Measurements from ENCODE around the gene MRGPRX3. TPM values are rescaled to one million over a fixed set of nuclear protein-coding genes. Genes with fewer than 3 reads are reported as not detected.

MRGPRX3 gene
- total RNA-seq, 2 experiments from 2014 or later, result not detected

- Mint-ChIP-seq H3K9me3 (no peaks in the 10 kb centered on the region), H3K27me3 (peaks cover 66% of the 10 kb centered on the region), H3K36me3 (ENCODE audit: low read depth) (no peaks in the 10 kb centered on the region), H3K4me3 (no peak overlapping the region), H3K4me1 (ENCODE audit: low read depth) (no peaks in the 10 kb centered on the region), H3K27ac (no peak overlapping the region)
- H3K27ac ChIP-seq (ENCODE audit: low read depth in 1 of 2, low read length in 2 of 2), result no peak overlapping the region
- intact Hi-C loops (cut with DNase I, micrococcal nuclease), result no loop called here
- ChIA-PET CTCF (no interaction called here), POLR2A (no interaction called here)
- DNase-seq (no peak), ATAC-seq (ENCODE audit: poor library complexity) (no peak)
- peaks cover 0 to 4% of the 10 kb centered on the region in 2 experiments for H3K9me3 ChIP-seq (ENCODE audit: control insufficient read depth in 1 of 2, insufficient read depth in 1 of 2, low read length in 2 of 2)
- no peak overlapping the region for H3K4me3 ChIP-seq (ENCODE audit: low read length)
- no peaks in the 10 kb centered on the region for H3K36me3 ChIP-seq (ENCODE audit: insufficient read depth, low read length)
- H3K27me3 ChIP-seq (ENCODE audit: control insufficient read depth in 1 of 2, insufficient read depth in 2 of 2, low read length in 2 of 2), result peaks cover 4 to 8% of the 10 kb centered on the region in 2 experiments
- no peaks in the 10 kb centered on the region for H3K4me1 ChIP-seq (ENCODE audit: insufficient read depth, low read length)
- TF ChIP-seq, protein P1, sequence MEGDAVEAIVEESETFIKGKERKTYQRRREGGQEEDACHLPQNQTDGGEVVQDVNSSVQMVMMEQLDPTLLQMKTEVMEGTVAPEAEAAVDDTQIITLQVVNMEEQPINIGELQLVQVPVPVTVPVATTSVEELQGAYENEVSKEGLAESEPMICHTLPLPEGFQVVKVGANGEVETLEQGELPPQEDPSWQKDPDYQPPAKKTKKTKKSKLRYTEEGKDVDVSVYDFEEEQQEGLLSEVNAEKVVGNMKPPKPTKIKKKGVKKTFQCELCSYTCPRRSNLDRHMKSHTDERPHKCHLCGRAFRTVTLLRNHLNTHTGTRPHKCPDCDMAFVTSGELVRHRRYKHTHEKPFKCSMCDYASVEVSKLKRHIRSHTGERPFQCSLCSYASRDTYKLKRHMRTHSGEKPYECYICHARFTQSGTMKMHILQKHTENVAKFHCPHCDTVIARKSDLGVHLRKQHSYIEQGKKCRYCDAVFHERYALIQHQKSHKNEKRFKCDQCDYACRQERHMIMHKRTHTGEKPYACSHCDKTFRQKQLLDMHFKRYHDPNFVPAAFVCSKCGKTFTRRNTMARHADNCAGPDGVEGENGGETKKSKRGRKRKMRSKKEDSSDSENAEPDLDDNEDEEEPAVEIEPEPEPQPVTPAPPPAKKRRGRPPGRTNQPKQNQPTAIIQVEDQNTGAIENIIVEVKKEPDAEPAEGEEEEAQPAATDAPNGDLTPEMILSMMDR (IDR thresholded peaks at IDR 0.05), result no peak
Observed at GRCh38 chr11:18135308-18135707, 2.9 kb downstream of the MRGPRX3 start.

DNA sequence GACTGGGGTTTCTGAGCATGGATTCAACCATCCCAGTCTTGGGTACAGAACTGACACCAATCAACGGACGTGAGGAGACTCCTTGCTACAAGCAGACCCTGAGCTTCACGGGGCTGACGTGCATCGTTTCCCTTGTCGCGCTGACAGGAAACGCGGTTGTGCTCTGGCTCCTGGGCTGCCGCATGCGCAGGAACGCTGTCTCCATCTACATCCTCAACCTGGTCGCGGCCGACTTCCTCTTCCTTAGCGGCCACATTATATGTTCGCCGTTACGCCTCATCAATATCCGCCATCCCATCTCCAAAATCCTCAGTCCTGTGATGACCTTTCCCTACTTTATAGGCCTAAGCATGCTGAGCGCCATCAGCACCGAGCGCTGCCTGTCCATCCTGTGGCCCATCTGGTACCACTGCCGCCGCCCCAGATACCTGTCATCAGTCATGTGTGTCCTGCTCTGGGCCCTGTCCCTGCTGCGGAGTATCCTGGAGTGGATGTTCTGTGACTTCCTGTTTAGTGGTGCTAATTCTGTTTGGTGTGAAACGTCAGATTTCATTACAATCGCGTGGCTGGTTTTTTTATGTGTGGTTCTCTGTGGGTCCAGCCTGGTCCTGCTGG, 4.9 kb downstream of the MRGPRX3 start:
- peaks cover 63% of the 10 kb centered on the region for H3K27me3 Mint-ChIP-seq

DNA sequence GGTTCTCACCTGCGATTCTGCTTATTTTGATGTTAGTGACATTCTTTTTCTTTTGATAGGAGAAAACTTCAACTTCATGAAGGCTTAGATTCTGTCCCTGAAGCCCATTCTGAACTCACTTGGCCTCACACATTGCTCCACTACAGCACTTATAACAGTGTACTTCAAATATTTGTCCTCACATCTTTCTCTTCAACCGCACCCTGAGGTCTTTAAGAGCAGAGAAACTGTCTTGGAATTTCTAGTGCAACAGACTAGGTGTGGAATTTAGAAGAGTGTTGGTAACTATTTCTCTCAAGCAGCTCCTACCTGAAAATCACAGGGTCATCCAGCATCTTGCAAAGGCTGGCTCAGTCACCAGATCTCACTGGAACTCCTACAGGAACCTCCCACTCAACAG, 7.8 kb downstream of the MRGPRX3 start:
- Histone ChIP-seq H3K27me3 (ENCODE audit: control insufficient read depth in 1 of 2, insufficient read depth in 2 of 2, low read length in 2 of 2) (peaks cover 3 to 8% of the 10 kb centered on the region in 2 experiments), H3K9me3 (ENCODE audit: control insufficient read depth in 1 of 2, insufficient read depth in 1 of 2, low read length in 2 of 2) (peaks cover 0 to 4% of the 10 kb centered on the region in 2 experiments), H3K4me3 (ENCODE audit: low read length) (no peak overlapping the region), H3K36me3 (ENCODE audit: insufficient read depth, low read length) (no peaks in the 10 kb centered on the region), H3K27ac (ENCODE audit: low read depth in 1 of 2, low read length in 2 of 2) (no peak overlapping the region), H3K4me1 (ENCODE audit: insufficient read depth, low read length) (no peaks in the 10 kb centered on the region)
- H3K27ac Mint-ChIP-seq, result no peak overlapping the region
- ChIA-PET CTCF (no interaction called here), POLR2A (no interaction called here)
- TF ChIP-seq, protein P1 (IDR thresholded peaks at IDR 0.05), result no peak
- peaks cover 63% of the 10 kb centered on the region for H3K27me3 Mint-ChIP-seq
- no peaks in the 10 kb centered on the region for H3K36me3 Mint-ChIP-seq (ENCODE audit: low read depth)
- H3K4me3 Mint-ChIP-seq, result no peak overlapping the region
- DNase-seq, result no peak
- ATAC-seq (ENCODE audit: poor library complexity), result no peak
- H3K4me1 Mint-ChIP-seq (ENCODE audit: low read depth), result no peaks in the 10 kb centered on the region
- H3K9me3 Mint-ChIP-seq, result no peaks in the 10 kb centered on the region
- intact Hi-C loops (cut with DNase I, micrococcal nuclease), result no loop called here

More for the DNA sequence above, 4.9 kb downstream of the MRGPRX3 start:
- ChIA-PET POLR2A (no interaction called here), CTCF (no interaction called here)
- H3K4me3 Mint-ChIP-seq, result no peak overlapping the region
- no peak overlapping the region for H3K4me3 ChIP-seq (ENCODE audit: low read length)
- H3K27me3 ChIP-seq (ENCODE audit: control insufficient read depth in 1 of 2, insufficient read depth in 2 of 2, low read length in 2 of 2), result peaks cover 0 to 8% of the 10 kb centered on the region in 2 experiments
- no peaks in the 10 kb centered on the region for H3K9me3 Mint-ChIP-seq
- DNase-seq, result no peak
- peaks cover 0 to 4% of the 10 kb centered on the region in 2 experiments for H3K9me3 ChIP-seq (ENCODE audit: control insufficient read depth in 1 of 2, insufficient read depth in 1 of 2, low read length in 2 of 2)
- intact Hi-C loops (cut with DNase I, micrococcal nuclease), result no loop called here
- H3K4me1 ChIP-seq (ENCODE audit: insufficient read depth, low read length), result no peaks in the 10 kb centered on the region
- ATAC-seq (ENCODE audit: poor library complexity), result no peak
- no peak overlapping the region for H3K27ac ChIP-seq (ENCODE audit: low read depth in 1 of 2, low read length in 2 of 2)
- TF ChIP-seq, protein P1 (IDR thresholded peaks at IDR 0.05), result no peak
- no peaks in the 10 kb centered on the region for H3K36me3 Mint-ChIP-seq (ENCODE audit: low read depth)
- no peaks in the 10 kb centered on the region for H3K4me1 Mint-ChIP-seq (ENCODE audit: low read depth)
- H3K27ac Mint-ChIP-seq, result no peak overlapping the region
- no peaks in the 10 kb centered on the region for H3K36me3 ChIP-seq (ENCODE audit: insufficient read depth, low read length)

All from CD4-positive, alpha-beta T cell (primary cell).